Left ventricle myocardium superior (tissue), 1 donor: ENCODE measurements around the gene SUGT1. TPM values are rescaled to one million over a fixed set of nuclear protein-coding genes. Genes with fewer than 3 reads are reported as not detected.
"Not testable (repeated sequence)": the region's sequence is repeated elsewhere in the genome, so short reads cannot be mapped to it uniquely, and the experiment has no call there.

Source experiments
- ATAC-seq: fragments of 200-7000 bp; cut with Tn5 transposase; one replicate; pipeline ENCODE4 v1.9.1; 2020; ENCODE audit warnings: mild to moderate bottlenecking, moderate library complexity
- DNase-seq: peaks from one replicate; pipeline ENCODE4 v3.0.0-alpha.2; 2020
- intact Hi-C: fragments of 100-400 bp; cut with micrococcal nuclease; formaldehyde crosslinking; loops from one replicate; pipeline ENCODE4 v1.11.0; 2022
- total RNA-seq: library from RNA; stranded (reverse); fragmentation: NEBNext Ultra II Directional; extraction: Animal tissue kit (Norgen Biotek cat#: 25700); gene quantifications from one replicate; pipeline ENCODE4 v1.2.1, GENCODE V29; 2021
- donor health status: DM: no; HTN: yes; CAD: no; lungs with severe emphysema.

Gene SUGT1
- total RNA-seq, 1 donor from 2014 or later: 59.3 TPM

DNA sequence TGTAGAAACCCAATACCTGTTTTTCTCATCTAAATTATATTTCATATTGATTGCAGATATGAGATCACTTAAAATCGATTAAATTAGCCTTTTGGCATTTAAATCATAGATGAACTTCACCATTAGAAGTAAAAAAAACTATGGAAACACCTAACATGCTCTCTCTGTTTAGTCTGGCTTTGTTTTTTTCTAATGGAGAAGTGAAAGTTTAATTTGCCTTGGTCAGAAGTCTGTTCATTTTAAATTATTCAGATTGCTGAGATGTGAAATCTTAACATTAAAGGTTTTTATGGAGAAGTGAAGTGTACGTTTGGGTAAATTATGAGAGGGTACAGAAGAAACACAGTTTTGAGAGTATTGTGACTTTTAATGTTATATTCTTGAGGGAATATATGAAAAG lies 6.7 kb downstream of the SUGT1 start:
- intact Hi-C loops: no loop called here
- no peak for ATAC-seq
- DNase-seq: no peak

DNA sequence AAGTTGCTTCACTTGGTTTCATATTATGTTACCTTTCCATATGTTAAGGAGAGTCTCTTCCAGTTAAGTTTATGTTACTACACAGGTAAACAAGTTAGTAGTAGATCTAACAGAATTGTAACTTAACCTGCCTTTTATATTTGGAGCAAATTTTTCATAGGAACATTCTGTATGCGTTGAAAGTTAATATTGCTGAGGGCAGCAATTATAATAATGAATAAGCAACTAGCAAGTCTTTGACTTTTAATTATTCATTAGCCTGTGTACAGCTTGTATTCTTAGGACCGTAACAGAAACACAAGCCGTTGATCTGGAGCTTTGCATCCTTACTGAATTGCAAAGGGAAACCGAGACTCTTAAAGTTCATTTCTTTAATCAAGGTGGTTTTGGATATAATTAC lies 11.6 kb downstream of the SUGT1 start:
- ATAC-seq: no peak
- intact Hi-C loops: no loop called here
- no peak for DNase-seq

DNA sequence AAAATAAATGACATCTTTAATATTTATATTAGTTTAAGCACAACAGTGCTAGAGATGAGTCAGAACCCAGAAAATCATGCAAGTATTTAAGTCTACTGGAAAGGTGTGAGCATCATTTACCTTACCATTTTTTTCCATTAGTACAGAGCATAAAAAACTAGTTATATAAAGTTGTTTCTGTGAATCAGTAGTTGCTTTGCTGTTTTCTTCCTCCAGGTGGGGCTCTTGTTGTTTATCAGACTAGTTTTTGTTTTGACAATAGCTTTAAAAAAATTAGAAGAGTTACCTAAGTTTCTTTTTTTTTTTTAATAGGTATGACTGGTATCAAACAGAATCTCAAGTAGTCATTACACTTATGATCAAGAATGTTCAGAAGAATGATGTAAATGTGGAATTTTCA lies 12.7 kb downstream of the SUGT1 start:
- intact Hi-C loops: no loop called here
- ATAC-seq (no peak), DNase-seq (no peak)

DNA sequence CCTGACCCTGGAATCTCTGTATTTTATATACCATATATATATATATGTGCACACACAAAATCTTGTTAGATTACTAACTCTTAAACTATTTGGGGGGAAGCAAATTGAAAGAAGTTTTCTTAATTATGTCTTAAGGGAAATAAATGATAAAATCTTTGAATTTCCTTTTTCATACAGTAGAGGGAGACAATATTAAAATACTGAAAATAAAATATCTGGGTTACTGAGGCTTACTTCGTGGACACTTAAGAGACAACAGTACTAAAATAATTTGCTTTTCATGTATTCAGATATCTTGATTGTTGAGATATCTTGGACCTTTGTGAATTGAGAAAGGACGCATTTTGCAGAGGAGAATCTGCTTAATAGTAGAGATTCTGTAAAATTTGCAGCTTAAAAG lies 17.0 kb downstream of the SUGT1 start:
- DNase-seq (no peak), ATAC-seq (no peak)
- intact Hi-C loops: no loop called here

DNA sequence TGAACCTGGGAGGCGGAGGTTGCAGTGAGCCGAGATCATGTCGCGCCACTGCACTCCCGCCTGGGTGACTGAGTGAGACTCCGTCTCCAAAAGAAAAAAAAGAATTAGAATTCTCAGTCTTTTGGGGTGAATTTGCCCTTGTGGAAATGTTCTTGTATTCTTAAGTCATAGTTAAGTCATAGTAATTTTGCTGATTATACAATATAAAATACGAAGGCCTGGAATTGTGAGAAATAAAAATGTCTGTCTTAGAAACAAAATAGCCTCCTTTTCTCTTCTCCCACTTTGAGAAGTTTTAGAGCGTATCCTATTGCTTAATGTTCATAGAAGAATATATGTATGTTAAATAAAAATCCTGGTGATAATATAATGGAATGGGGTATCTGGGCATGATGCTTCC lies 18.1 kb downstream of the SUGT1 start:
- no peak for ATAC-seq
- DNase-seq: no peak
- intact Hi-C loops: no loop called here

DNA sequence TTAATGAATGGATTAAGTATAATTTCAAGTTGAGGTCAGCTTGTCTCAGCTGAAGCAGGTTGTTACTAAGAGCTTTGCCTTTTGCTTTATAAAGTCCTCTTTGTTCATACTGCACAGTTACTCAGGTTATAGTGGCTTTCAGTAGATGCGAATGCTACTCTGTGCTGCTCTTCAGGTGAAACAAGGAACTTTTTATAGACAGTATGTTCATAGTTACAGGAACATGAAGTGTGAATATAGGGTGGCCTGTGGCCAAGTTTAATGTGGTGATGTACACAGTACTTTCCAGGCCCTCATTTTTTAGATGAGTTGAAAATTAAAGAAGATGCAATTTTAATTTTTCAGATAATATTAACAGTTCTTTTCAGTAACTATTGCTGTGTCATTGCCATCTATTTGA lies 20.8 kb downstream of the SUGT1 start:
- intact Hi-C loops: no loop called here
- ATAC-seq (no peak), DNase-seq (no peak)

DNA sequence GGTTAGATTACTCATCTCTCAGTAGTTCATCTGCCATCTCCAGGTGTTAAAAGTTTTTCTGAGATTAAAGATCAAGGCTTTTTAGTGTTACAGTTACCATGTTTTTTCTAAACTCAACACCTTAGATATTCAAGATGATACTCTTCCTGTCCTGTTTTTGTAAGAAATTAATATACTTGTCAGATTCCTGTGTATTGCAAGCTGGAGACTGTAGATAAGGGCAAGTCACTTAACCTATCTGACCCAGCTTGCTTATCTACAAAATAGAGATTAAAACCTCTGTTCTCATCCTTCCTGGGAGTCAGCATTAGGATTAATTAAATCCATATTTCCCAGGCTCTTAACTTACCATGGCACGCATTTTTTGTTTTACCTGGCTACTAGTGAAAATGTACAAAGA lies 25.2 kb downstream of the SUGT1 start:
- intact Hi-C loops: no loop called here
- DNase-seq: no peak
- no peak for ATAC-seq

DNA sequence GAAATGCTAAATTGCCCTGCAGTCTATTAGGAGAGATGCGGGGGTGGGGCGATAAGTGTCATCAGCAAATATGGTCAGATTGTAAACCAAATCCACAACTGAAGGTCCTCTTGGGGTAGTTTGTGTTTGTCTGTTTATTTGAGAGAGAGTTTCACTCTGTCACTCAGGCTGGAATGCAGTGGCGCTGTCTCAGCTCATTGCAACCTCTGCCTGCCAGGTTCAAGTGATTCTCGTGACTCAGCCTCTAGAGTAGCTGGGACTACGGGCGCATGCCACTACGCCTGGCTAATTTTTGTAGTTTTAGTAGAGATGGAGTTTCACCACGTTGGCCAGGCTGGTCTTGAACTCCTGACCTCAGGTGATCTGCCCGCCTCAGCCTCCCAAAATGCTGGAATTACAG lies 33.2 kb downstream of the SUGT1 start:
- ATAC-seq, DNase-seq, intact Hi-C loops: not testable (repeated sequence)

DNA sequence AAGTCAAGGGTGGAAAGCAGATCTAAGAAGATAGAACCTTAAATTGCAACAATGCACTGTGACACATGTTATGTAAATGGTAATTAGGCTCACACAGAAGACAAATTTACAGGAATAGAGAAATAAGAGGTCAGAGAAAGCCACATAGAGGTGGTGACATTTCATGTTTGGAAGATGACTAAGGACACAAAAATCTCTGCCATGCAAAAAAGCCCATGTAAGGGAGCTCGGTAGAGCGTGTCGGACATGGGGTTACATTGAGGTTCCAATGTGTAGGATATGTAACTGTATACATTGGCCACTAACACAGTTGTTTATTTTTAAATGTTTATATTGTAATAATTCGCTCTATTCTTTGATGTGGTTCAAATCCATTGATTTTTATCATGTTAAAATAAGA lies 33.7 kb downstream of the SUGT1 start:
- ATAC-seq: no peak
- no peak for DNase-seq
- intact Hi-C loops: no loop called here

DNA sequence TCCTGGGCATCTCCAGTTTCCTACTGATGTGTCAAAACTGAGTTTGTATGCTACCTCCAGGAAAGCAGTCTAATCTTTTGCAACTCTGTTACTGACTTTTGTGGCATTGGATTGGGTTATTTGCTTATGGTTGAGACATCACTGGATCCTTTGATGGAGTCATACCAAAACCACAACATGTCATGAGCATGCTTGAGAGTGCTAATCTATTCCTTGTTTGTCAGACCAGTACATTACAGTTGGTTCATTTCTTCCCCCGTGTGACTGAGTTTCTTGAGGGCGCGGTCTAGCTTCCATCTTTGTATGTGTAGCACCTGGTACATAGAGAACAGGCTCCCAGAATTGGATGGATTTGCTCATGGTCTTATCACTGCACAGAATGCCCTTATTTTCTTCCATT lies 43.2 kb downstream of the SUGT1 start:
- DNase-seq: no peak
- intact Hi-C loops: no loop called here
- no peak for ATAC-seq

DNA sequence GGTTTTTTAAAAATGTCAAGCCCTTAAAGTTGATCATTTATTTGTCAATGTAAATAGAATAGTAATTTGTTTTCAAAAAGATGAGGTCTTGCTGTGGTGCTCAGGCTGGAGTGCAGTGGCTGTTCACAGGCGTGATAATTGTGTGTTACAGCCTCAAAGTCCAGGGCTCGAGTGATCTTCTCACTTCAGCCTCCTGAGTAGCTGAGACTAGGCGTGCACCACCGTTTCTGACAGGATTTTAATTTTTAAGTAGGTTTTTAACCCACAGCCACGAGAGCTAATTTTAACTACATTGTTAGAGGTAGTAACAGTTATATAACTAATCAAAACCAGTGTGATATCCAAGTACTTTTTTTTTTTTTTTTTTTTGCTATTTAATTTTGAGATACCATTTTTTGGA lies 43.9 kb downstream of the SUGT1 start:
- ATAC-seq: no peak
- DNase-seq: no peak
- intact Hi-C loops: no loop called here

DNA sequence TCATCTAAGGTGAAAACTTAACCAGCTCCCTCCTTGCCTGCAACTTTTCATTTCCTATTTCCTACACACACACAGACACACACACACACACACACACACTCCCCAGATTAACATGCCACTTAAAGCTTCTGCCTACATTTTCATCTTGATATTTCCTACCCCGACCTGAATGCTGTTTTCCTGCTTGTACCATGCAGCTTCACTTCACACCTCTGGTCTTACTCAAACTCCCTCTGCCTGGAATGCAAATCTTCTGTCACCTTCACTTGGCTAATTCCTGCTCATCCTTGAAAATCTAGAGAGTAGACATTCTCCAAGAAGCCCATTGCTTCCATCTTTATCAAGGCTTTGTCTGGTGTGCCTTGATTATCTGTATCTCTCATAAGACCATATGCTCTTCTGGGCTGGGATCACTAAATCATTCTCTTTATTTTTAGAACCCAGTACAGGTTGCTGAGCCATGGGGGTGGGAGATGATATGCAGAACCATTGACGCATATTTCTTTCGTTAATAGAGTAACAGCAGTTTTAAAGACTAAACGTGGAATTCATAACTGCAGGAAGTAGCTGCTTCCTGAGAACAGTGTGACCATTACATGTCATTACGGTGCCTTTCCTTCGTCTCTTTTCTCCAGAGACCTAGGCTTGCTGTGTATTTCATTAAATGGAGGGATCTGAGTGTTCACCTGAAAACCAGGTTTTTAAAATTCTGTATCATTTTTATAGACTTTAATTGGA lies 49.3 kb downstream of the SUGT1 start:
- ATAC-seq (no peak), DNase-seq (no peak)
- intact Hi-C loops: no loop called here

DNA sequence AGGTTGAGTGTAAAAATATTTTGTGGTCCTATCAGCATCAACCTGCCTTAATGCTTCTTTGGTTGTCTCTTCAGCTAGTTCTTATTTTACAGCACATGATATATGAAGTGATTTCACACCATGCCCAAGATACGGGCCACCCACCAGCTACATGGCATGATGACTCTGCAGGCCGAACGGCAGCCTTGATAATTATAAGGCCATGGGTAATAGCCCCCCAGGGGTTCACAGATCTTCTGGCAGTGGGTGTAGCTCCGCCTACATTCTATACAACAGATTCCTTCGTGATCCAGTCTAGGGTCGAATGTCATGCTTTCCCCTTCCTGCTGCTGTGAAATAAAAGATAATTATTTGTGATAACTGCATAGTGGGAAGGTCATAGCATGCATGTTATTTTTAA lies 50.8 kb downstream of the SUGT1 start:
- ATAC-seq: no peak
- intact Hi-C loops: no loop called here
- no peak for DNase-seq

DNA sequence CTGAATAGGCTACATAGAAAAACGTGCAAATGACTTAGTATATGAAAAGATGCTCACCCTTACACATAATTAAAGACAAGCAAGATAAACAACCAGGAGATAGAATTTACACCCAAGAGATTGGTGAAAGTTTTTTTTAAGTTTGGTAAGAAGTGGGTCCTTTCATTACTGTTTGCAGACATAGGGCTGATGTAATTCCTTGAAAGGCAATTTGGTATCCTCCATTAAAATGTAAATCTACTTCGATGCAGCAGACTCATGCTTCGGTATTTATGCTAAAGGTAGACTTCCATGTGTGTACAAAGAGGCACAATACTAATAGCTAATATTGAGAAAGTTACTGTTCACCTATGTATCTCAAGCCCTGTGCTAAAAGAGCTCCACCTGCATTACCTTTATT lies 53.4 kb downstream of the SUGT1 start:
- ATAC-seq (no peak), DNase-seq (no peak)
- intact Hi-C loops: no loop called here

DNA sequence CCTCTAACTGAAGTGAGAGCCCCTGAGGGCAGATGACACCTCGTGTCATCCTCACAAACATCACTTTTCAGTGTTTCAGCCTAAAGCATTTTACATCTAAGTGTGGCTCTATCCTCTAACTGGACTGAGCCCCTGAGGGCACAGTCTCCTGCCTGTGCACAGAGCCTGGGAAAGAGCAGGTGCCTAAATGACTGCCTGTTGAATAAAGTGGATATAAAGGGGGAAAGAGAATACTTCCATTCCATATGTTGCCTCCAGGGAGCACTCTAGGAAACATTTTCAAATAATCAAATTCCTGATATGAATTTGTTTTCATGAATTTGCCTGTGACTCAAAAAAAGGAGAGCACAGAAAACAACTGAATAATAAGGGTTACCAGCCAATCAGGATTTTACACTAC lies 54.7 kb downstream of the SUGT1 start:
- ATAC-seq (no peak), DNase-seq (no peak)
- intact Hi-C loops: no loop called here

DNA sequence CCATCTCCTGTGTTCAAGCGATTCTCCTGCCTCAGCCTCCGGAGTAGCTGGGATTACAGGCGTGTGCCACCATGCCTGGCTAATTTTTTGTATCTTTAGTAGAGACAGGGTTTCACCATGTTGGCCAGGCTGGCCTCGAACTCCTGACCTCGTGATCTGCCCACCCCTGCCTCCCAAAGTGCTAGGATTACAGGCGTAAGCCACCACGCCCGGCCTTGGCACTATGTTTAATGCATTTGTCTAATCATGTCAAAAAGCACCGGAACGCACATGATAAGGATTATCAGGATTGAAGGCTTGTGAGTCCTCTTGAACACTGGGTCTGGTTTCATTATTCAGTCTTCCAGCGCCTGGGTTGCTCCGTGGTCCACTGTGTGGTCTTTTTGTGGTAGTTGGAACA lies 55.6 kb downstream of the SUGT1 start:
- ATAC-seq, intact Hi-C loops, DNase-seq: not testable (repeated sequence)

DNA sequence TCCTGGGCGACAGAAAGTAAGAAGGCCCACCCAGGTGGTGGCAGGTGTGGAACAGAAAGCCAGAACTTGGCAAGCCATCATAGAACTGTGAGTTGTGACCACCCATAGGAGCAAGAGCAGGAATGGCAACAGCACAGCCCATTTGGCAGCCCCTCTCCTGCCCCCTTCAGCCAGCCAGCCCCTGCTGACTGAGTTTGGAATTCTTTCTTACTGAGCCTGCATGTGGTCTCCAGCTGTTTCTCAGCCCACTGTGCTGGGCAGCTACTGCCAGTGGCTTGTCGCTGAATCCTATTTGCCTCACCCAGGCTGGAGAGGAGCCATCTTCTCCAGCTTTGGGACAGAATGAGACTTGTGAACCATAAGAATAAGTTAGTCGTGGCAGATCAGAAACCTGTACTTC lies 58.6 kb downstream of the SUGT1 start:
- DNase-seq: no peak
- no peak for ATAC-seq
- intact Hi-C loops: no loop called here

DNA sequence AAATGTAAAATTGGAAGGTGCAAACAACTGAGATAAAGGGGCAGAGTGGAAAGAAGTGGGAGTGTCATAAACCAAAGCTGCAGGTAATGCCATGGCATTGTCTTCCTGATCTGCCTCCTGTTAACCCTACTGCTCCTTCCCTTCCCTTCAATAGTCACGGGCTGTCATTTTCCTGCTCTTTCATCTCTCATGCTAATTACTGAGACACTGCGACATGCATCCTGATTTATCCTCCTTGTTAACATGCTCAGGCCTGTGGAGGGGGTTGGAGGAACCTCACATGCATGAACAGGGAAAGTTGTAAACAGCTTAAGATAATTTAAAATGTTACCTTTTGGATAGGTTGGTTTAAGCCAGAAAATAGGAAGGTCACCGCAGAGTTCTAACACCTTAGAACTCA lies 59.7 kb downstream of the SUGT1 start:
- ATAC-seq (no peak), DNase-seq (no peak)
- intact Hi-C loops: no loop called here

DNA sequence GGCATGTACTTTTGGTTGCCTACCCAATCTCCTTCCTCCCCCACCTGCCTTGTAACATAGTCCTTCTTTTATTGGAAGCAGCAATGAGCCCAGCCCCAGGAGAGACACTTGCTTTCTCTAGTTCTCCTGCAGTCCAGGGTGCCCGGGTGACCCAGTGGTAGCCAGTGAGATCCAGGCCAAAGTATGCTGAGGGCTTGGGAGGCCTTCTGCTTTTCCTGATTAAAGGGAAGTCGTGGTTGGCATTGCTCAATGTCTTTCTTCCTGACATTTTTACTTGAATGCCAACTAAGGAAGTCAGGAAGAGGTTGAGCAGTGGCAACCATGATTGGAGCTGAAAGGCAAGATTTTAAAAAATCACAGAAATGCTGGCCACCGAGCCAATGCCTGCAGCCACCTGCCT lies 61.3 kb downstream of the SUGT1 start:
- ATAC-seq: peak; percentile 67
- intact Hi-C loops: no loop called here
- DNase-seq: peak; percentile 41

DNA sequence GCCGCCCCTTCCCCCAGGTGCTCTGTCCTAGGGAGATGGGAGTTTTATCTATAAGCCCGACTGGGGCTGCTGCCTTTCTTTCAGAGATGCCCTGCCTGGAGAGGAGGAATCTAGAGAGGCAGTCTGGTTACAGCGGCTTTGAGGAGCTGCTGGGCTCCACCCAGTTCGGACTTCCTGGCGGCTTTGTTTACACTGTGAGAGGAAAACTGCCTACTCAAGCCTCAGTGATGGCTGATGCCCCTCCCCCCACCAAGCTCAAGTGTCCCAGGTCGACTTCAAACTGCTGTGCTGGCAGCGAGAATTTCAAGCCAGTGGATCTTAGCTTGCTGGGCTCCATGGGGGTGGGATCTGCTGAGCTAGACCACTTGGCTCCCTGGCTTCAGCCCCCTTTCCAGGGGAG lies 68.3 kb downstream of the SUGT1 start:
- DNase-seq, ATAC-seq, intact Hi-C loops: not testable (repeated sequence)

DNA sequence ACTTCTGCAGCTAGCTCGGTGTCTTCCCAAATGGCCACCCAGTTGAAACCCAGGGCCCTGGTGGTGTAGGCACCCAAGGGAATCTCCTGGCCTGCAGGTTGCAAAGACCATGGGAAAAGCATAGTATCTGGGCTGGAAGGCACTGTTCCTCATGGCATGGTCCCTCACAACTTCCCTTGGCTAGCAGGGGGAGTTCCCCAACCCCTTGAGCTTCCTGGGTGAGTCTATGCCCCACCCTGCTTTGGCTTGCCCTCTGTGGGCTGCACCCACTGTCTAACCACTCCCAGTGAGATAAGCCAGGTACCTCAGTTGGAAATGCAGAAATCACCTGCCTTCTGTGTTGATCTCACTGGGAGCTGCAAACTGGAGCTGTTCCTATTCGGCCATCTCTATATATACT lies 68.7 kb downstream of the SUGT1 start:
- DNase-seq, ATAC-seq, intact Hi-C loops: not testable (repeated sequence)

DNA sequence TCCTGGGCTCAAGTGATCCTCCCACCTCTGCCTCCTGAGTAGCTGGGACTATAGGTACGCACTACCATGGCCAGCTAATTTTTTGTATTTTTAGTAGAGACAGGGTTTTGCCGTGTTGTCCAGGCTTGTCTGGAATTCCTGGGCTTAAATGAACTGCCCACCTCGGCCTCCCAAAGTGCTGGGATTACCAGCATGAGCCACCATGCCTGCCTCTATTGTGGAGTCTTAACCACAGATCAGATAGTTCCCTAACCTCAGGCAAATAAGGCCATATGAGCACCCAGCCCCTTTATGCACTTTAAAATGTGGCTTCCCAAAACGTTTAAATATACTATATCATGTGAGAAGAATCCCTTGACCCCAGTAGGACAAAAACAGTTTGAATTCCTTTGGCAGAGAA lies 70.5 kb downstream of the SUGT1 start:
- no peak for DNase-seq
- no peak for ATAC-seq
- intact Hi-C loops: no loop called here
